ENCODE data around the gene RBM6. TPM values are rescaled to one million over a fixed set of nuclear protein-coding genes. Genes with fewer than 3 reads are reported as not detected.

Gene RBM6
- total RNA-seq, 4 donors from 2014 or later = 62.3 to 137 (median 88.4) TPM

DNA sequence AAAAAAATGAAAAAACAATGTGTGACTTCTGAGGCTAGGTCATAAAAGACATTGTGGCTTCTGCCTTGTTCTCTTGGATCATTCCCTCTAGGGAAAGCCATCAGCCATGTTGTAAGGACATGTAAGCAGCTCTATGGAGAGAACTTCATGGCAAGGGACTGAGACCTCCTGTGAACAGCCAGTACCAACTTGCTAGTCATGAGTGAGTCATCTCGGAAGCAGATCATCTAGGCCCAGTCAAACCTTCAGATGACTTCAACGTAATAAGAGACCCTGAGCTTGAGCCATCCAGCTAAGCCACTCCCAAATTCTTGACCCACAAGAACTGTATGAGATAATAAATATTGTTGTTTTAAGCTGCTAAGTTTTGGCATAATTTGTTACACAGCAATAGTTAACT, 15.3 kb upstream of the RBM6 start:
- TF ChIP-seq, protein P1, sequence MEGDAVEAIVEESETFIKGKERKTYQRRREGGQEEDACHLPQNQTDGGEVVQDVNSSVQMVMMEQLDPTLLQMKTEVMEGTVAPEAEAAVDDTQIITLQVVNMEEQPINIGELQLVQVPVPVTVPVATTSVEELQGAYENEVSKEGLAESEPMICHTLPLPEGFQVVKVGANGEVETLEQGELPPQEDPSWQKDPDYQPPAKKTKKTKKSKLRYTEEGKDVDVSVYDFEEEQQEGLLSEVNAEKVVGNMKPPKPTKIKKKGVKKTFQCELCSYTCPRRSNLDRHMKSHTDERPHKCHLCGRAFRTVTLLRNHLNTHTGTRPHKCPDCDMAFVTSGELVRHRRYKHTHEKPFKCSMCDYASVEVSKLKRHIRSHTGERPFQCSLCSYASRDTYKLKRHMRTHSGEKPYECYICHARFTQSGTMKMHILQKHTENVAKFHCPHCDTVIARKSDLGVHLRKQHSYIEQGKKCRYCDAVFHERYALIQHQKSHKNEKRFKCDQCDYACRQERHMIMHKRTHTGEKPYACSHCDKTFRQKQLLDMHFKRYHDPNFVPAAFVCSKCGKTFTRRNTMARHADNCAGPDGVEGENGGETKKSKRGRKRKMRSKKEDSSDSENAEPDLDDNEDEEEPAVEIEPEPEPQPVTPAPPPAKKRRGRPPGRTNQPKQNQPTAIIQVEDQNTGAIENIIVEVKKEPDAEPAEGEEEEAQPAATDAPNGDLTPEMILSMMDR (IDR thresholded peaks at IDR 0.05) = no peak
- ATAC-seq (ENCODE audit: low FRiP score) = no peak
- no peak for DNase-seq (ENCODE audit: low spot score)

DNA sequence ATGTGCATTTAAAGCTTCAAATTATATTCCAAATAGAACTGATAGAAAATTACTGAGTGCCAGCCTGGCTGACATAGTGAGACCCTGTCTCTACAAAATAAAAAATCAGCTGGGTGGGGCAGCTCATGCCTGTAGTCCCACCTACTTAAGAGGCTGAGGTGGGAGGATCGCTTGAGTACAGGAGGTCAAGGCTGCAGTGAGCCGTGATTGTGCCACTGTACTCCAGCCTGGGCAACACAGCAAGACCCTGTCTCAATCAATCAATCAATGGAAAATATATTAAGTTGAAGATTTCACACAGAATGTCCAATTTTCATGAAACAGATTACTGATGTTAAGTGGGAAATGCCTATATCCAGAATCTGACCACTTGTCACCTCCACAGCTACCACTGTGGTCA, 14.5 kb upstream of the RBM6 start:
- TF ChIP-seq, protein P1 (IDR thresholded peaks at IDR 0.05) = no peak
- ATAC-seq (ENCODE audit: low FRiP score) (no peak), DNase-seq (ENCODE audit: low spot score) (no peak)

GRCh38 chr3:49926117-49926728, 13.7 kb upstream of the RBM6 start:
- TF ChIP-seq, protein P1 (IDR thresholded peaks at IDR 0.05) = no peak
- DNase-seq (ENCODE audit: low spot score) (no peak), ATAC-seq (ENCODE audit: low FRiP score) (no peak)

GRCh38 chr3:49927798-49928197, 12.2 kb upstream of the RBM6 start:
- DNase-seq (ENCODE audit: low spot score) = no peak
- TF ChIP-seq, protein P1 (IDR thresholded peaks at IDR 0.05) = no peak
- no peak for ATAC-seq (ENCODE audit: low FRiP score)

DNA sequence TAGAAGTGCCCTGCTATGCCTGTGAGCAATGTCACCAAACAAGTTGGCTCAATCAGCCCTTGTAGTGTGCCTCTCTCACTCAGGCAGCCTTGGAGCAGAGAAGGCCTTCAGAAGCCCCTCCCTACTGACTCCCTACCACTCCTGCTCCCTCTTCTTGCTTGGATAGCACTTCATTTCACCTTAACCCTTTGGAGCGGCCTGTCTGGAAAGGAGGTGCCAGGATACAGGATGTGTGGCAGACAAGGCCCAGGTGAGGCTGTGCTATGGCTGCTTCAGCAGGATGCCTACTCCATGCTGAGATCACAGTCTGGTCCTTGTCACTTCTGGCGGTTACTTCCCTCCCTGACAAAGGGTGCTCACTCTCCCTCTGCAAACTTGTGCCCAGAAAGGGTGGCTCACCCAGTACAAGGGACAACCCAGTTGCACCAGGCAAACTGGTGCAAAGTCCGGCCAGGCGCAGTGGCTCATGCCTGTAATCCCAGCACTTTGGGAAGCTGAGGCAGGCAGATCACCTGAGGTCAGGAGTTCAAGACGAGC, 11.4 kb upstream of the RBM6 start:
- DNase-seq (ENCODE audit: low spot score) = no peak

DNA sequence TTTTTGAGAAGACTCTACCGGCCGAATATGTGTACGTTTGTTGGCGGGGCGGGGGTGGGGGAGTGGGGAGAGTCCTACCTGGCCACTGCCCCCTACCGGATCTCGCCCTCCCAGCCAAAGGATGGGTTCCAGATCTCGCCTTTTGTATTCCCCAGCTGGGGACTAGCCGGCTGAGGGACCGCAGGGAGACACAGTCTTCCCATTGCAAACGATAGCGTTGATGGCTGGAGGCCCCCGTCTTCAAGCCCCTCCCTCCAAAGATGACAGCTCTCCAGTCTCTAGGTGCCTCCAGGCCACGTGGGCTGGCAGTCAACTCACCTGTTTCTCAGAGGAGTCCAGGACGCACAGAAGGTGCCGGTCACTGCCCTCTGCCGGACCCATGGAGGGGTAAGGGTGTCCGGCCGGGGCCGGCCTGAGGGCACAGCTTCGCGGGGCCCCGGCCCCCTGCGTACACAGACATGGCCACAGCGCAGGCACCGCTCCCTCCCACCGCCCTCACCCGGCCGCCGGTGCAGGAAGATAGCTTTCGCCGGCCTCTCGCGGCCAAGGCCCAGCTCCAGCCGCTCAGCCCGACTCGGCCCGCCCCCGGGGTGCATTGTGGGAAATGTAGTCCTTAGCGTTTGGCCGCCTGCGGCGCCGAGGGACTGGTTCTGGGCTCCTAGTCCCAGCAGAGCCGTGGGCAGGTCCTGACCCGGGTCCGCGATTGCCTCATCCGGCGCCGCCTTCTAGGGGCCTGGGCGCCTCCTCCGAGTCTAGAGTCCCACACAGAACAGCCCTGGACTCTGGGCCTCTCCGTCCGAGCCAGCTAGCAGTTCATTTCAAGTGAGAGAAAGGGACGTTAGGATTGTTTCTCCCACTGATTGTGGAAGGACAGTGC, 10.4 kb upstream of the RBM6 start, which contains the start of gene MON1A:
Gene MON1A (minus strand): TSS at position 521 of the 877 bp plus-strand sequence. CDS start 16,465 bp downstream, outside the sequence.
- DNase-seq (ENCODE audit: low spot score) = peak; percentile 90
- TF ChIP-seq, protein P1 (IDR thresholded peaks at IDR 0.05) = no peak
- peak; percentile 99 for ATAC-seq (ENCODE audit: low FRiP score)

More for the DNA sequence above, 11.4 kb upstream of the RBM6 start:
- ATAC-seq (ENCODE audit: low FRiP score) = no peak
- TF ChIP-seq, protein P1 (IDR thresholded peaks at IDR 0.05) = no peak

All from omental fat pad (tissue), 4 donors.